ENCODE data around the gene SLCO1A2.

The SLCO1A2 gene

GRCh38 chr12:21219206-21219605 is 115.5 kb downstream of the SLCO1A2 start:
- ATAC-seq (replicated peaks), result no peak
- DNase-seq, result no peak
- no peaks in the 10 kb centered on the region for H3K36me3 Mint-ChIP-seq
- H3K27ac Mint-ChIP-seq, result no peak overlapping the region
- H3K27me3 Mint-ChIP-seq, result no peaks in the 10 kb centered on the region
- peaks cover 0 to 3% of the 10 kb centered on the region in 2 donors for H3K9me3 Mint-ChIP-seq
- no peaks in the 10 kb centered on the region for H3K4me1 Mint-ChIP-seq
- no peak overlapping the region for H3K4me3 Mint-ChIP-seq

Data from stimulated activated naive B cell treated with anti-CD40 and anti-IgM and Interleukin-4, amounts not matched to agents 10 μg/mL and 1 μg/mL and 100 μg/mL, for 72 hours (primary cell).